ENCODE results near the gene XAB2.

Gene XAB2

DNA sequence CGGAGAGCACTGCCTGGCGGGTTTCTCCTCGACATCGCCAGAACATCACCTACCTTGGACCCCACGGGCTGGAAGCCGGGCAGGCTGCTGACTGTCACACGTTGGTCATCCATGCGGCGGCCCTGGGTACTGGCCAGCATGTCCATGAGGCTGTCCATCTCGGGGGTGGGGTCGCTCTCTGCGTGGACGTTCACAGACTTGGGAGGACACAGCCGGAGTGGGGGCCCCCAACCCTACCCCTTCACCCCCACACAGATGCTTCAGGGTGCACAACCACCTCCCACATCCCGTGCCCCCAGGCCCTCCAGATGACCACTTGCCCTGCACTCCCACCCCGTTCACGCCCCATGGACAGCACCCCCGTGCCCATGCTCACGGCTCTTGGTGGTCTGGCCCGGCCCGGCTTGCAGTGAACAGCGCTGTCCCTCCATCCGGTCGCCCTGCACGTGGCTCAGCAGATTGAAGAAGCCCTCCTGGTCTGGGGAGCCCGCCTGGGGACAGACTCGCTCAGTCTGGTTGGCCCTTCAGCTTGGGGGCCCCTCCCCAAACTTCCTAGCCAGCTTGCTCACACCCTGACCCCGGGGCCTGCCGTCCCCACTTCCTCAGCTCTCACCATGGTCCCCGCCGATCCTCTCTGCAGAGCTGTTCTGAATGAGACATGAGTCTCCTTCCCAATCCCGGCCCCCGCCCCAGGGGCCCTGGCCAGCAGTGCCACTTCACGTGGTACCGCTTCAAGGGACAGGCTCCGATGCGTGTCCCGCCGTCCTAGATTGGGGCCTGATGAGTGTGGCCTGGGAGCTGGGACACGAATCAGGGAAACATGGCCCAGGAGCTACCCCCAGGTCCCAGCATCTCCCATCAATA is 3.2 kb upstream of the XAB2 start:
- Histone ChIP-seq H3K27ac (ENCODE audit: low read length) (no peak overlapping the region), H3K9me3 (ENCODE audit: control insufficient read depth in 2 of 2, low read length in 2 of 2) (no peaks in the 10 kb centered on the region), H3K4me1 (ENCODE audit: control insufficient read depth, insufficient read depth, low read length) (peaks cover 28% of the 10 kb centered on the region), H3K9ac (ENCODE audit: low read length in 2 of 2) (no peak overlapping the region), H3K4me3 (ENCODE audit: low read length in 2 of 2) (no peak overlapping the region), H3K27me3 (ENCODE audit: control insufficient read depth in 1 of 2, insufficient read depth in 2 of 2, low read length in 2 of 2) (peaks cover 7 to 18% of the 10 kb centered on the region in 2 donors), H3K36me3 (ENCODE audit: control insufficient read depth in 2 of 2, insufficient read depth in 2 of 2, low read length in 2 of 2) (no peaks in the 10 kb centered on the region)

DNA sequence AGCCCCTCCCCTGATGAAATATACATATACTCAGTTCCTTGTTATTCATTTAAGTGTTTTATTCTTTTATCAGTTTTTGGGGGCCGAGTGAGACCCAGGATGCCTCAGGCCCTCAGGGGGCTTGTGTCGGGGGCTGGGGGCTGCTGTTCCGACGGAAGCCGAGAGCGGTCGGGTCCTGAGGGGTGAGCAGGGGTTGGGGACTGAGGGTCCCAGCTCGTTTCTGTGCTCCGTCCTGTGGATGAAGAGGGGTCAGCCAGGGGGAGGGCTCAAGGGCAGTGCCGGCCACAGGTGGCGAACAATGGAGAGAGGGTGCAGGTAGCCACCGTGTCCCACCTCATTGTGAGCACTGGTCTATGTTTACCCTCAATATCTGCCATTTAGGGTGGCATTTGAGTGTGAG is 2.2 kb upstream of the XAB2 start:
- Histone ChIP-seq H3K4me1 (ENCODE audit: control insufficient read depth, insufficient read depth, low read length) (peaks cover 35% of the 10 kb centered on the region), H3K27ac (ENCODE audit: low read length) (no peak overlapping the region), H3K36me3 (ENCODE audit: control insufficient read depth in 2 of 2, insufficient read depth in 2 of 2, low read length in 2 of 2) (peaks cover 5% of the 10 kb centered on the region in 2 donors), H3K9me3 (ENCODE audit: control insufficient read depth in 2 of 2, low read length in 2 of 2) (no peaks in the 10 kb centered on the region), H3K27me3 (ENCODE audit: control insufficient read depth in 1 of 2, insufficient read depth in 2 of 2, low read length in 2 of 2) (peaks cover 6 to 10% of the 10 kb centered on the region in 2 donors), H3K4me3 (ENCODE audit: low read length in 2 of 2) (no peak overlapping the region), H3K9ac (ENCODE audit: low read length in 2 of 2) (no peak overlapping the region)

DNA sequence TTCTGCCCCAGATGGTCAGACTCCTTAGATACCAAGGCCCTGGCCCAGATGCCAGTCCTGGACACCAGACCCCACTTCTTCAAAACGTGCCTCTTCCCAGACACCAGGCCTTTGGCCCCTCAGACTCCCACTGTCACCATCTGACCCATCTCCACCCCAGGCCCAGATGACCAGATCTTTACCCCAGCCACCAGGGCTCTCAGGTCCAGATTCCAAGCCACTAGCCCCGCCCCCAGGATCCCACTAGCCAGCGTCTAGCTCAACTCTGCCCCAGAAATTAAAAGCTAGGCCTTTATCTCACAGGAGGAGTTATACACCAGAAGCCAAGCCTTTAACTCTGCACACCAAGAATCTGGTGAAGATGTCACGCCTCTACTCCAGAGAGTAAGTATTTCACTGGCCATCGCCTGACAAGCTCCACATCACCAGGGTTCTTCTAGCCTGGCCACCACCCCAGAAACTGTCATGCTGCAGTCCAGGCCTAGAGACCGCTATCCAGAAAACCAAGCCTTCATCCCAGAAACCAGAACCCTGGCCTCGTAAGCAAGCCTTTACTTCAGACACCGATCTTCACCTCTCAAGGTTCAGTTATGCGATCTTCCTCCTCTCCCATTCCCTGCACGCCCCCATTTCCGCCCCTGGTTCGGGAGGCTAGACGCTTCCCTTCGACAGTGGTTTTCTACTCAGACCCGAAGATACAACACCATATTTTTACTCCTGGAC is 595 bp downstream of the XAB2 start:
- Histone ChIP-seq H3K36me3 (ENCODE audit: control insufficient read depth in 2 of 2, insufficient read depth in 2 of 2, low read length in 2 of 2) (peaks cover 7 to 14% of the 10 kb centered on the region in 2 donors), H3K9me3 (ENCODE audit: control insufficient read depth in 2 of 2, low read length in 2 of 2) (no peaks in the 10 kb centered on the region), H3K4me1 (ENCODE audit: control insufficient read depth, insufficient read depth, low read length) (peaks cover 35% of the 10 kb centered on the region), H3K27ac (ENCODE audit: low read length) (peak overlapping the region; percentile 85), H3K4me3 (ENCODE audit: low read length in 2 of 2) (peak overlapping the region; percentile 94 to 100), H3K9ac (ENCODE audit: low read length in 2 of 2) (peak overlapping the region; percentile 96 to 99), H3K27me3 (ENCODE audit: control insufficient read depth in 1 of 2, insufficient read depth in 2 of 2, low read length in 2 of 2) (no peaks in the 10 kb centered on the region)

DNA sequence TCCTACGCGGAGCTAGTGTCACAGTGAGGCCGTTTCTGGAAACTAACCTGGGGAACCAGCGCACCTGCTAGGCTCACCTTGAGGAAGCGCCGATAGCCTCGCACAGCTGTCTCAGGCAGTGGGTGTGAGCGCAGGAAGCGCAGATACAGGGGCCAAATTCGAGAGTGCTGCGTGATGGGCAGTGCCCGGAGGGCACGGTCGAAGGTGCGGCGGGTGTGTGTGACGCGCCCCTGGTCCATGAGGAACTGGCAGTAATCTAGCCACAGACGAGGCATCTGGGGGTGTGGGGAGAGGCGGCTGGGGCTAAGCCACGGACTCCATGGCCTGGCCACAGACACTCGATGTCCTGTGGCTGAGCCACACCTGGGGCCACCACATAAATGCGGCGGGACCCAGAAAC is 2.2 kb downstream of the XAB2 start:
- H3K27me3 ChIP-seq (ENCODE audit: control insufficient read depth in 1 of 2, insufficient read depth in 2 of 2, low read length in 2 of 2), result no peaks in the 10 kb centered on the region
- peaks cover 34% of the 10 kb centered on the region for H3K4me1 ChIP-seq (ENCODE audit: control insufficient read depth, insufficient read depth, low read length)
- H3K4me3 ChIP-seq (ENCODE audit: low read length in 2 of 2), result no peak overlapping the region
- H3K36me3 ChIP-seq (ENCODE audit: control insufficient read depth in 2 of 2, insufficient read depth in 2 of 2, low read length in 2 of 2), result peaks cover 20 to 27% of the 10 kb centered on the region in 2 donors
- no peak overlapping the region for H3K27ac ChIP-seq (ENCODE audit: low read length)
- H3K9me3 ChIP-seq (ENCODE audit: control insufficient read depth in 2 of 2, low read length in 2 of 2), result no peaks in the 10 kb centered on the region
- no peak overlapping the region for H3K9ac ChIP-seq (ENCODE audit: low read length in 2 of 2)

- H3K36me3 ChIP-seq (ENCODE audit: control insufficient read depth in 2 of 2, insufficient read depth in 2 of 2, low read length in 2 of 2), result peaks cover 32 to 38% of the 10 kb centered on the region in 2 donors
- no peak overlapping the region for H3K9ac ChIP-seq (ENCODE audit: low read length in 2 of 2)
- no peaks in the 10 kb centered on the region for H3K9me3 ChIP-seq (ENCODE audit: control insufficient read depth in 2 of 2, low read length in 2 of 2)
- H3K4me1 ChIP-seq (ENCODE audit: control insufficient read depth, insufficient read depth, low read length), result peaks cover 33% of the 10 kb centered on the region
- no peak overlapping the region for H3K27ac ChIP-seq (ENCODE audit: low read length)
- no peaks in the 10 kb centered on the region for H3K27me3 ChIP-seq (ENCODE audit: control insufficient read depth in 1 of 2, insufficient read depth in 2 of 2, low read length in 2 of 2)
- H3K4me3 ChIP-seq (ENCODE audit: low read length in 2 of 2), result no peak overlapping the region
These were observed 3.5 kb downstream of the XAB2 start for GRCh38 chr19:7625763-7626372.

- H3K36me3 ChIP-seq (ENCODE audit: control insufficient read depth in 2 of 2, insufficient read depth in 2 of 2, low read length in 2 of 2), result peaks cover 36 to 46% of the 10 kb centered on the region in 2 donors
- H3K4me1 ChIP-seq (ENCODE audit: control insufficient read depth, insufficient read depth, low read length), result peaks cover 23% of the 10 kb centered on the region
- no peaks in the 10 kb centered on the region for H3K27me3 ChIP-seq (ENCODE audit: control insufficient read depth in 1 of 2, insufficient read depth in 2 of 2, low read length in 2 of 2)
- no peak overlapping the region for H3K9ac ChIP-seq (ENCODE audit: low read length in 2 of 2)
- H3K9me3 ChIP-seq (ENCODE audit: control insufficient read depth in 2 of 2, low read length in 2 of 2), result no peaks in the 10 kb centered on the region
- no peak overlapping the region for H3K27ac ChIP-seq (ENCODE audit: low read length)
- no peak overlapping the region for H3K4me3 ChIP-seq (ENCODE audit: low read length in 2 of 2)
These were observed 4.5 kb downstream of the XAB2 start for GRCh38 chr19:7624810-7625209.

DNA sequence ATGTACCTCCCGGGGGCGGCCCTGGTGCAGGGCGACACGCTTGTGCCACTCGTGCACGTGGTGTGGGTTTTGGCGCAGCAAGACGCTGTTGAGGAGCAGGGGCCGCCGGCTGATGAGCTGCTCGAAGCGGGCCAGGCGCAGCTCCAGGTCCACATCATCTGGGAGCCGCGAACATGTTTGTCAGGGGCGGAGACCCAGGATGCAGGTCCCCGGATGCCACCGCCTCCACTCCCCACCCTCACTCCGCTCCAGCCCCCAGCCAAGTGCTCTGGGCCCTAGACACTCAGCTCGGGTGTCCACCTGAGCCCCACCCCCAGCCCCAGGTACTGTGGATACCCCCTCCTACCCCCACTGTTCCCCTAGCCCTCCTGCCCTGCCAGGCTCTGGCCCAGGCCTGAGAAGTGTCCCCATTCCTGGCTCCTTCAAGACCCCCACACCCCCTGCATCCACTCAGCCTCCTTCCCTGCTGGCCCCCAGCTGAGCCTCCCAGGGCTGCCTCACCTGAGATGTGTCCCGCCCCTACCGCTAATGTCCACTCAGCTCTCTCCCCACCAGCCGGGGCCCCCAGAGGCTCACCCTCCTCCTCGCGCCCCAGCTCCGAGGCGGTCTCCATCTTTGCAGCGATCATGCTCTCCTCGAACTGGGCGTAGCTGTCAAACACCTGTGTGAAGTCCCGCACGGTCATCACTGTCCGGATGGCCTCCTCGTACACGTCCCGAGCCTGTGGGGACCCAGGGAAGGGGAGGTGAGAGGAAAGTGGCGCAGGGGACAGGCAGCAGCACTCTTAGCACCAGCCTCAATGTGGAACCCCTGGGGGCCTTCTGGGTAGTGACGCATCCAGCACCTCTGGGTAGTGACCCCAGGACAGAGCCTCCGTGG is 5.4 kb downstream of the XAB2 start:
- no peak overlapping the region for H3K27ac ChIP-seq (ENCODE audit: low read length)
- no peak overlapping the region for H3K4me3 ChIP-seq (ENCODE audit: low read length in 2 of 2)
- peaks cover 36 to 48% of the 10 kb centered on the region in 2 donors for H3K36me3 ChIP-seq (ENCODE audit: control insufficient read depth in 2 of 2, insufficient read depth in 2 of 2, low read length in 2 of 2)
- H3K4me1 ChIP-seq (ENCODE audit: control insufficient read depth, insufficient read depth, low read length), result peaks cover 22% of the 10 kb centered on the region
- no peaks in the 10 kb centered on the region for H3K27me3 ChIP-seq (ENCODE audit: control insufficient read depth in 1 of 2, insufficient read depth in 2 of 2, low read length in 2 of 2)
- no peak overlapping the region for H3K9ac ChIP-seq (ENCODE audit: low read length in 2 of 2)
- no peaks in the 10 kb centered on the region for H3K9me3 ChIP-seq (ENCODE audit: control insufficient read depth in 2 of 2, low read length in 2 of 2)

- H3K36me3 ChIP-seq (ENCODE audit: control insufficient read depth in 2 of 2, insufficient read depth in 2 of 2, low read length in 2 of 2), result peaks cover 36 to 48% of the 10 kb centered on the region in 2 donors
- H3K4me3 ChIP-seq (ENCODE audit: low read length in 2 of 2), result no peak overlapping the region
- no peaks in the 10 kb centered on the region for H3K9me3 ChIP-seq (ENCODE audit: control insufficient read depth in 2 of 2, low read length in 2 of 2)
- H3K27ac ChIP-seq (ENCODE audit: low read length), result no peak overlapping the region
- H3K4me1 ChIP-seq (ENCODE audit: control insufficient read depth, insufficient read depth, low read length), result peaks cover 18% of the 10 kb centered on the region
- no peak overlapping the region for H3K9ac ChIP-seq (ENCODE audit: low read length in 2 of 2)
- no peaks in the 10 kb centered on the region for H3K27me3 ChIP-seq (ENCODE audit: control insufficient read depth in 1 of 2, insufficient read depth in 2 of 2, low read length in 2 of 2)
These were observed 6.2 kb downstream of the XAB2 start for GRCh38 chr19:7622933-7623685.

GRCh38 chr19:7620442-7621412 is 8.6 kb downstream of the XAB2 start:
- no peak overlapping the region for H3K27ac ChIP-seq (ENCODE audit: low read length)
- no peak overlapping the region for H3K9ac ChIP-seq (ENCODE audit: low read length in 2 of 2)
- H3K27me3 ChIP-seq (ENCODE audit: control insufficient read depth in 1 of 2, insufficient read depth in 2 of 2, low read length in 2 of 2), result no peaks in the 10 kb centered on the region

More at GRCh38 chr19:7620442-7621412, 8.6 kb downstream of the XAB2 start:
- Histone ChIP-seq H3K4me3 (ENCODE audit: low read length in 2 of 2) (no peak overlapping the region), H3K36me3 (ENCODE audit: control insufficient read depth in 2 of 2, insufficient read depth in 2 of 2, low read length in 2 of 2) (peaks cover 30 to 42% of the 10 kb centered on the region in 2 donors), H3K4me1 (ENCODE audit: control insufficient read depth, insufficient read depth, low read length) (peaks cover 5% of the 10 kb centered on the region), H3K9me3 (ENCODE audit: control insufficient read depth in 2 of 2, low read length in 2 of 2) (no peaks in the 10 kb centered on the region)
